ENCODE measurements around the gene PAK4.

PAK4 gene

GRCh38 chr19:39207293-39207836, 81.8 kb downstream of the PAK4 start:
- no peak overlapping the region for H3K4me3 ChIP-seq (ENCODE audit: low read length)
- no peaks in the 10 kb centered on the region for H3K9me3 ChIP-seq (ENCODE audit: control insufficient read depth, insufficient read depth, low read length)
- no peaks in the 10 kb centered on the region for H3K4me1 ChIP-seq (ENCODE audit: control insufficient read depth, low read length)
- no peaks in the 10 kb centered on the region for H3F3A ChIP-seq (ENCODE audit: control insufficient read depth, insufficient read depth)
- no peaks in the 10 kb centered on the region for H3K27me3 ChIP-seq (ENCODE audit: control insufficient read depth, low read length)
- H3K79me2 ChIP-seq (ENCODE audit: control insufficient read depth, low read length) = no peaks in the 10 kb centered on the region
- no peaks in the 10 kb centered on the region for H4K20me1 ChIP-seq (ENCODE audit: control insufficient read depth, insufficient read depth, low read depth, low read length)
- TF ChIP-seq CTCF (IDR thresholded peaks at IDR 0.05; ENCODE audit: low read depth, low read length, poor library complexity, severe bottlenecking) (no peak), EZH2phosphoT487 (IDR thresholded peaks at IDR 0.05; ENCODE audit: borderline replicate concordance, low read length) (no peak)
- H3K9me2 ChIP-seq (replicated peaks; ENCODE audit: control insufficient read depth, low read length) = no peaks in the 10 kb centered on the region
- H3K36me3 ChIP-seq (ENCODE audit: control insufficient read depth, low read length) = no peaks in the 10 kb centered on the region
- H3K27ac ChIP-seq (ENCODE audit: low read depth, low read length) = no peak overlapping the region
- H3K4me2 ChIP-seq (ENCODE audit: low read length) = no peak overlapping the region

GRCh38 chr19:39208175-39208795, 82.7 kb downstream of the PAK4 start:
- no peaks in the 10 kb centered on the region for H3K4me1 ChIP-seq (ENCODE audit: control insufficient read depth, low read length)
- no peak overlapping the region for H3K4me2 ChIP-seq (ENCODE audit: low read length)
- H3F3A ChIP-seq (ENCODE audit: control insufficient read depth, insufficient read depth) = no peaks in the 10 kb centered on the region
- no peaks in the 10 kb centered on the region for H3K79me2 ChIP-seq (ENCODE audit: control insufficient read depth, low read length)
- no peaks in the 10 kb centered on the region for H3K27me3 ChIP-seq (ENCODE audit: control insufficient read depth, low read length)
- no peak overlapping the region for H3K4me3 ChIP-seq (ENCODE audit: low read length)
- H3K36me3 ChIP-seq (ENCODE audit: control insufficient read depth, low read length) = no peaks in the 10 kb centered on the region
- no peaks in the 10 kb centered on the region for H3K9me2 ChIP-seq (replicated peaks; ENCODE audit: control insufficient read depth, low read length)
- H4K20me1 ChIP-seq (ENCODE audit: control insufficient read depth, insufficient read depth, low read depth, low read length) = no peaks in the 10 kb centered on the region
- H3K9me3 ChIP-seq (ENCODE audit: control insufficient read depth, insufficient read depth, low read length) = no peaks in the 10 kb centered on the region
- TF ChIP-seq CTCF (IDR thresholded peaks at IDR 0.05; ENCODE audit: low read depth, low read length, poor library complexity, severe bottlenecking) = no peak
- no peak for TF ChIP-seq EZH2phosphoT487 (IDR thresholded peaks at IDR 0.05; ENCODE audit: borderline replicate concordance, low read length)
- H3K27ac ChIP-seq (ENCODE audit: low read depth, low read length) = no peak overlapping the region

GRCh38 chr19:39209196-39209595, 83.6 kb downstream of the PAK4 start:
- TF ChIP-seq EZH2phosphoT487 (IDR thresholded peaks at IDR 0.05; ENCODE audit: borderline replicate concordance, low read length) (no peak), CTCF (IDR thresholded peaks at IDR 0.05; ENCODE audit: low read depth, low read length, poor library complexity, severe bottlenecking) (no peak)
- Histone ChIP-seq H3F3A (ENCODE audit: control insufficient read depth, insufficient read depth) (no peaks in the 10 kb centered on the region), H3K27me3 (ENCODE audit: control insufficient read depth, low read length) (no peaks in the 10 kb centered on the region), H3K9me2 (replicated peaks; ENCODE audit: control insufficient read depth, low read length) (no peaks in the 10 kb centered on the region), H3K36me3 (ENCODE audit: control insufficient read depth, low read length) (no peaks in the 10 kb centered on the region), H3K9me3 (ENCODE audit: control insufficient read depth, insufficient read depth, low read length) (no peaks in the 10 kb centered on the region), H3K27ac (ENCODE audit: low read depth, low read length) (no peak overlapping the region), H4K20me1 (ENCODE audit: control insufficient read depth, insufficient read depth, low read depth, low read length) (no peaks in the 10 kb centered on the region), H3K4me1 (ENCODE audit: control insufficient read depth, low read length) (no peaks in the 10 kb centered on the region), H3K4me3 (ENCODE audit: low read length) (no peak overlapping the region), H3K79me2 (ENCODE audit: control insufficient read depth, low read length) (no peaks in the 10 kb centered on the region), H3K4me2 (ENCODE audit: low read length) (no peak overlapping the region)
